ENCODE results near the gene RAB5IF. TPM values are rescaled to one million over a fixed set of nuclear protein-coding genes. Genes with fewer than 3 reads are reported as not detected.
"Not testable (repeated sequence)": the region's sequence is repeated elsewhere in the genome, so short reads cannot be mapped to it uniquely, and the experiment has no call there.

Gene RAB5IF
- total and polyA plus RNA-seq, 4 experiments from 2014 or later = 63.4 to 212 (median 115) TPM

DNA sequence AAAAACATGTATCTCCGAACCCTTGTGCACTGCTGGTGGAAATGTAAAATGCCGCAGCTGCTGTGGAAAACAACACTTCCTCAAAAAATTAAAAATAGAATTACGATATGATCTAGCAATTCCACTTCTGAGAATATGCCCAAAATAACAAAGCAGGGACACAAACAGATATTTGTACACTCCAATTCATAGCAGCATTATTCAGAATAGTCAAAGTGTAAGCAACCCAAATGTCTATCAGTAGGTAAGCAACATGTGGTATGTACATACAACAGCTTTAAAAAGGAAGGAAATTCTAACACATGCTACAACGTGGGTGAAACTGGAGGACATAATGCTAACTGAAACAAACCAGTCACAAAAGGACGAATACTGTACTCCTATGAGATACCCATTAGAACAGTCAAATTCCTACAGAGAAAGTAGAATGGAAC, 5.7 kb upstream of the RAB5IF start:
- no peaks in the 10 kb centered on the region for H3K27me3 ChIP-seq (ENCODE audit: insufficient read depth, low read length)
- Mint-ChIP-seq H3K4me3 (no peak overlapping the region), H3K9me3 (no peaks in the 10 kb centered on the region), H3K27ac (peak overlapping the region in 2 of 7 donors; percentile 24 to 48), H3K27me3 (no peaks in the 10 kb centered on the region), H3K4me1 (peaks cover 17 to 26% (median 21%) of the 10 kb centered on the region in 4 donors), H3K36me3 (no peaks in the 10 kb centered on the region)
- peaks cover 22% of the 10 kb centered on the region for H3K4me1 ChIP-seq (ENCODE audit: insufficient read depth, low read length)
- no peak for DNase-seq
- no peak overlapping the region for H3K4me3 ChIP-seq (ENCODE audit: low read length in 2 of 2)
- H3K27ac ChIP-seq (ENCODE audit: low read depth, low read length) = no peak overlapping the region
- no peaks in the 10 kb centered on the region for H3K36me3 ChIP-seq (ENCODE audit: insufficient read depth, low read length)
- no peaks in the 10 kb centered on the region for H3K9me3 ChIP-seq (ENCODE audit: control insufficient read depth in 1 of 2, low read length in 2 of 2)
- CTCF ChIA-PET (ENCODE audit: partially characterized antibody) = no interaction called here
- intact Hi-C loops (cut with micrococcal nuclease) = no loop called here
- POLR2A ChIA-PET (ENCODE audit: partially characterized antibody) = interaction anchor here (1.2 kb wide), 1 partner anchor 10 kb away, joined by 3 read pairs; no protein-coding TSS in a partner anchor

DNA sequence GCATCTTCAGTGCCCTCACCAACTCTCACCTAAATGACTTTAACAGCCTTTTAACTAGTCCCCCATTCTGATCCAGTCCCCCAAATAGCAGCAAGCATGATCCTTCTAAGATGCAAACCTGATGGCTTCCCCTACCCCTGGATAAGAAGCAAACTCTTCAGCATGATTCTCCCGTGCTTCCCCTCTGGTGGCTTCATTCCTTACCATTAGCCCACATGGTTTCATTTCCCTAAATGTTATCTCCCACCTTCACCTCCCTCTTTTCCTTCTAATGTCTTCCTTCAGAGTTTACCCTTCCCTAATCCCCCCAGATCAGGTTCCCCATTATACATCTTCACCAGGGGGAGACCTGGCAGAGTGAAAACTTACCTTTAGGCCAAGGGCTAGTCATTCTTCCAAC, 4.0 kb upstream of the RAB5IF start:
- Mint-ChIP-seq H3K27me3 (peaks cover 1 to 2% of the 10 kb centered on the region in 2 donors), H3K4me1 (peaks cover 15 to 28% (median 20%) of the 10 kb centered on the region in 4 donors), H3K4me3 (no peak overlapping the region), H3K27ac (peak overlapping the region in 4 of 7 donors; percentile 2 to 69 (median 58)), H3K36me3 (peaks cover 0 to 11% of the 10 kb centered on the region in 2 donors), H3K9me3 (peaks cover 0 to 2% (median 0%) of the 10 kb centered on the region in 8 donors)
- no peaks in the 10 kb centered on the region for H3K36me3 ChIP-seq (ENCODE audit: insufficient read depth, low read length)
- ChIA-PET CTCF (ENCODE audit: partially characterized antibody) (interaction anchor here (0.9 to 1.7 kb wide), 2 partner anchors 10 to 11 kb away, joined by 3 to 4 read pairs; no protein-coding TSS in a partner anchor), POLR2A (ENCODE audit: partially characterized antibody) (interaction anchor here (1.1 to 9.5 kb wide), 2 partner anchors 23 to 28 kb away, joined by 3 to 153 read pairs; partner anchors contain the start of gene TGIF2)
- no peak overlapping the region for H3K27ac ChIP-seq (ENCODE audit: low read depth, low read length)
- intact Hi-C loops (cut with micrococcal nuclease) = no loop called here
- no peak for DNase-seq
- no peaks in the 10 kb centered on the region for H3K27me3 ChIP-seq (ENCODE audit: insufficient read depth, low read length)
- H3K9me3 ChIP-seq (ENCODE audit: control insufficient read depth in 1 of 2, low read length in 2 of 2) = no peaks in the 10 kb centered on the region
- no peak overlapping the region for H3K4me3 ChIP-seq (ENCODE audit: low read length in 2 of 2)
- H3K4me1 ChIP-seq (ENCODE audit: insufficient read depth, low read length) = peaks cover 15% of the 10 kb centered on the region

DNA sequence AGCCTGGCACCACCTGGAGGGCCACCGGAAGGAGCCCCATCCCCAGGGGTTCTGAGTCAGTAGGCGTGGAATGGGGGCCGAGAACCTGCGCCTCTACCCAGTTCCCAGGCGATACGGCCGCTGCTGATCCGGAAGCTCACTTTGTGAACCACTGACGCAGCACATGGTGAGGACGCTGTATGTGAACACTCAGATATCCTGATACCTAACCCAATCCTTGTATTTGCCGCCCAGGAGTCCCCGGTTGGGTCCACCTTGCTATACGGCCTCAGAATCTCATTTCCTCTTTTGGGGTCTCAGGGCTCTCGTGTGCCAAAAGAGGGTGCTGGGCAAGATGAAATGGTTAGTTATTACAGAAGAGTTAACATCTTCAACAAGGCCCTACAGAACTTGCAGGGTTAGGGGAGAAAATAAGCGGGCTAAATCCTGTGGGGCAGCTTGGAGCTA, 604 bp upstream of the RAB5IF start:
- ChIA-PET CTCF (ENCODE audit: partially characterized antibody) (interaction anchor here (0.5 to 5.1 kb wide), 15 partner anchors 9 to 150 kb away, joined by 3 to 70 read pairs (median 7); partner anchors contain the start of genes SLA2 and TGIF2), POLR2A (ENCODE audit: partially characterized antibody) (interaction anchor here (0.6 to 12.7 kb wide), 20 partner anchors 12 to 553 kb away, joined by 3 to 153 read pairs (median 8); partner anchors contain the start of genes DSN1, NDRG3, SLA2 and TGIF2)
- peak overlapping the region; percentile 19 to 62 for H3K4me3 ChIP-seq (ENCODE audit: low read length in 2 of 2)
- Mint-ChIP-seq H3K4me3 (peak overlapping the region; percentile 83 to 97 (median 94)), H3K27me3 (peaks cover 1 to 2% of the 10 kb centered on the region in 2 donors), H3K4me1 (peaks cover 17 to 43% (median 28%) of the 10 kb centered on the region in 4 donors), H3K9me3 (peaks cover 0 to 2% (median 0%) of the 10 kb centered on the region in 8 donors), H3K36me3 (peaks cover 0 to 35% of the 10 kb centered on the region in 2 donors), H3K27ac (peak overlapping the region; percentile 97 to 99 (median 98))
- H3K27me3 ChIP-seq (ENCODE audit: insufficient read depth, low read length) = no peaks in the 10 kb centered on the region
- H3K9me3 ChIP-seq (ENCODE audit: control insufficient read depth in 1 of 2, low read length in 2 of 2) = no peaks in the 10 kb centered on the region
- peak overlapping the region; percentile 98 for H3K27ac ChIP-seq (ENCODE audit: low read depth, low read length)
- H3K4me1 ChIP-seq (ENCODE audit: insufficient read depth, low read length) = peaks cover 30% of the 10 kb centered on the region
- peaks cover 20% of the 10 kb centered on the region for H3K36me3 ChIP-seq (ENCODE audit: insufficient read depth, low read length)
- peak in 1 of 5 donors; percentile 76 for DNase-seq
- intact Hi-C loops (cut with micrococcal nuclease) = loop anchor here (1.0 to 2.0 kb wide), 7 partner anchors 10 to 144 kb away; partner anchors contain the start of genes NDRG3 and TGIF2

DNA sequence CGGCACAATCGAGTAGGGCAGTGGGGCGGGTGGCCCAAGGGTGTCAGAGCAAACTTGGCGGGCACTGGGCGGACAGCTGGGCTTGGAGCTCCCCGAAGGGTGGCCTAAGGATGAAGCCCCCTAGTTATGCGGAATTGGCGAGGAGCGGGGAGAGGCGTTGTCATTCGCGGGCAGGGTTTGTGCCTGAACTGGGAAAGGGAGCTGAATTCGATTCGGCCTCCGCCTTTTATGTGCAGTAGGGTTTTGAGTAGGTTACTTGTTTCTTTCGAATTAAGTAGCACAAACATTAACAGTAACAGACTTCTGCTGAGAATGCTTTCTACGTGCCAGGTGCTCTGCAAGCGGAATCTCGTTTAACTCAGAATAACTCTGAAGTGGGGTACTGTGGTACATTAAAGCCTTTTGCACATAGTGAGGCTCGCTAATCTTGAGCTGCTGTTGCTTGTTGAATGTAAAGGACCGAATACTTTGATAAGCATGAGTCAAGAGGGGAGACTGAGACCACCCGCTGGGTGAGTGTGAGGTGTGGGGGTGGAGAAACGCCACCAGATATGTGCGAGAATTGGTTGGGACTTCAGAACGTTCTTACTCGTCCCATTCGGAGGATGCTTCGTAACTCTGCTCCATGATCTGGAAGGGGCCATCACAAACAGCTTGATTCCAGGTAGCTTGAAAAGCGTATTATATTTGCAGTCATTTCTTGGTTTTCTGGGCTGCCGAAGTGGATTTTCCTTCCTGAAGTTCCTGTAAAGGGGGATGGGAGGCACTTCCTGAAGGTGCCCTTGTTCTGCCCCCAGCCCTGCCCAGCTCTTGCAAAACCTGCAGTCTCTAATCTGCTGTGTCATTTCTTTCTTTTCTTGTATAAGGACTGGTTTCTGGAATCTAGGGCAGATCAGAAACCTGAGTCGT, 833 bp downstream of the RAB5IF start:
- peak overlapping the region; percentile 93 to 99 (median 98) for H3K27ac Mint-ChIP-seq
- POLR2A ChIA-PET (ENCODE audit: partially characterized antibody) = interaction anchor here (0.7 to 12.7 kb wide), 23 partner anchors 8 to 573 kb away, joined by 3 to 153 read pairs (median 7); partner anchors contain the start of genes DSN1, MROH8, NDRG3 and RPN2
- peaks cover 24% of the 10 kb centered on the region for H3K36me3 ChIP-seq (ENCODE audit: insufficient read depth, low read length)
- H3K27me3 Mint-ChIP-seq = peaks cover 1 to 2% of the 10 kb centered on the region in 2 donors
- H3K4me1 ChIP-seq (ENCODE audit: insufficient read depth, low read length) = peaks cover 30% of the 10 kb centered on the region
- intact Hi-C loops (cut with micrococcal nuclease) = loop anchor here (1.0 kb wide), 1 partner anchor 23 kb away; no protein-coding TSS in a partner anchor
- CTCF ChIA-PET (ENCODE audit: partially characterized antibody) = interaction anchor here (0.6 to 5.1 kb wide), 18 partner anchors 10 to 202 kb away, joined by 3 to 70 read pairs (median 4); partner anchors contain the start of genes DSN1, SLA2 and TGIF2
- no peaks in the 10 kb centered on the region for H3K27me3 ChIP-seq (ENCODE audit: insufficient read depth, low read length)
- peaks cover 0 to 2% (median 0%) of the 10 kb centered on the region in 8 donors for H3K9me3 Mint-ChIP-seq
- peaks cover 3 to 48% of the 10 kb centered on the region in 2 donors for H3K36me3 Mint-ChIP-seq
- peak overlapping the region; percentile 91 to 98 (median 97) for H3K4me3 Mint-ChIP-seq
- DNase-seq = no peak
- H3K4me3 ChIP-seq (ENCODE audit: low read length in 2 of 2) = peak overlapping the region; percentile 62 to 81
- H3K27ac ChIP-seq (ENCODE audit: low read depth, low read length) = peak overlapping the region; percentile 98
- H3K4me1 Mint-ChIP-seq = peaks cover 14 to 42% (median 25%) of the 10 kb centered on the region in 4 donors
- H3K9me3 ChIP-seq (ENCODE audit: control insufficient read depth in 1 of 2, low read length in 2 of 2) = no peaks in the 10 kb centered on the region

DNA sequence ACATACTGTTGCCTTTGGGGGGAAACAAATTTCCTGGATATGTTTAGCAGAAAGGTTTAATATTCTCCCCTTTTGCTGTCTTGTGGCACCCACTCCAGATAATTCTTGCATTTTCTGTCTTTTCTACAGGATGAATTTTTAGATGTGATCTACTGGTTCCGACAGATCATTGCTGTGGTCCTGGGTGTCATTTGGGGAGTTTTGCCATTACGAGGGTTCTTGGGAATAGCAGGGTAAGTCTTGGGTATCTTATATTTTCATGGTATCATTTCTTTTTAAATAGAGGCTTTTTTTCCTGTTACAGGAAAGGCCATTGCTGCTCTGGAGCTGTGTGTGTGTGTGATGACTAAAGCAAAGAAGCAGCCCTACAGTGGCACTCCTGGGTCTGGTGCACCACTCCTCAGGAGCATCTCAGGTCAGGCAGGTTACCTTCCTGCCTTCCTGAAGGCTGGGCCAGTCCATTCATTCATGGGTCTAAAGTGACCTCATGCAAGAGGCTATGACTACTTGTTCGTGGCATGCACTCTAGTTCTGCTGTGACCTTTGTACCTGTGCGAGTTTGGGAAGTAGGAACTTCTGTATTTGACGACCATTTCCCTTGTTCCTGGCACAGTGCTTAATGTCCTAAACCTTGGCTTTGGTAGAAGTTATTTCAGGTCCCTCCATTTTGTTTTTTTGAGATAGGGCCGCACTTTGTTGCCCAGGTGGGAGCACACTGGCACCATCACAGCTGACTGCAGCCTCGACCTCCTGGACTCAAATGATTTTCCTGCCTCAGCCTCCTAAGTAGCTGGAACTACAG, 2.2 kb downstream of the RAB5IF start:
- CTCF ChIA-PET (ENCODE audit: partially characterized antibody) = interaction anchor here (0.9 to 7.5 kb wide), 4 partner anchors 12 to 147 kb away, joined by 3 to 83 read pairs (median 50); partner anchors contain the start of gene SLA2
- Mint-ChIP-seq H3K27me3 (peaks cover 1 to 2% of the 10 kb centered on the region in 2 donors), H3K27ac (peak overlapping the region; percentile 82 to 99 (median 98)), H3K4me1 (peaks cover 15 to 40% (median 28%) of the 10 kb centered on the region in 4 donors), H3K4me3 (peak overlapping the region; percentile 64 to 98 (median 97)), H3K9me3 (peaks cover 0 to 2% (median 0%) of the 10 kb centered on the region in 8 donors), H3K36me3 (peaks cover 12 to 62% of the 10 kb centered on the region in 2 donors)
- no peak overlapping the region for H3K4me3 ChIP-seq (ENCODE audit: low read length in 2 of 2)
- peaks cover 34% of the 10 kb centered on the region for H3K4me1 ChIP-seq (ENCODE audit: insufficient read depth, low read length)
- no peaks in the 10 kb centered on the region for H3K27me3 ChIP-seq (ENCODE audit: insufficient read depth, low read length)
- intact Hi-C loops (cut with micrococcal nuclease) = no loop called here
- POLR2A ChIA-PET (ENCODE audit: partially characterized antibody) = interaction anchor here (0.9 to 12.7 kb wide), 6 partner anchors 13 to 36 kb away, joined by 3 to 153 read pairs (median 68); partner anchors contain the start of genes SLA2 and TGIF2
- H3K27ac ChIP-seq (ENCODE audit: low read depth, low read length) = peak overlapping the region; percentile 29
- H3K9me3 ChIP-seq (ENCODE audit: control insufficient read depth in 1 of 2, low read length in 2 of 2) = no peaks in the 10 kb centered on the region
- peaks cover 37% of the 10 kb centered on the region for H3K36me3 ChIP-seq (ENCODE audit: insufficient read depth, low read length)
- no peak for DNase-seq

DNA sequence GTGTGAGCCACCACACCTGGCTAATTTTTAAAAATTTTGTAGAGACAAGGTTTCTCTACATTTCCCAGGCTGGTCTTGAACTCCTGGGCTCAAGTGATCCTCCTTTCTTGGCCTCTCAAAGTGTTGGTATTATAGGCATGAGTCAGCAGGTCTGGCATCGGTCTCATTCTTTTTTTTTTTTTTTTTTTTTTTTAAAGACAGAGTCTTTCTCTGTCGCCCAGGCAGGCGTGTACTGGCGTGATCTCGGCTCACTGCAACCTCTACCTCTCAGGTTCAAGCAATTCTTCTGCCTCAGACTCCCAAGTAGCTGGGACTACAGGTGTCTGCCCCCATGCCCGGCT, 2.8 kb downstream of the RAB5IF start:
- H3K36me3 Mint-ChIP-seq = peaks cover 18 to 67% of the 10 kb centered on the region in 2 donors
- CTCF ChIA-PET (ENCODE audit: partially characterized antibody) = interaction anchor here (0.9 to 7.5 kb wide), 2 partner anchors 37 to 147 kb away, joined by 3 to 83 read pairs; partner anchors contain the start of gene SLA2
- H3K4me3 Mint-ChIP-seq = not testable (repeated sequence)

More for the DNA sequence above, 2.8 kb downstream of the RAB5IF start:
- Histone ChIP-seq H3K36me3 (ENCODE audit: insufficient read depth, low read length) (peaks cover 43% of the 10 kb centered on the region), H3K27ac (ENCODE audit: low read depth, low read length) (peak overlapping the region; percentile 29), H3K4me1 (ENCODE audit: insufficient read depth, low read length) (peaks cover 40% of the 10 kb centered on the region)
- H3K4me3 ChIP-seq (ENCODE audit: low read length in 2 of 2); H3K27me3 ChIP-seq (ENCODE audit: insufficient read depth, low read length); DNase-seq; H3K27me3 Mint-ChIP-seq; H3K9me3 Mint-ChIP-seq; H3K9me3 ChIP-seq (ENCODE audit: control insufficient read depth in 1 of 2, low read length in 2 of 2); intact Hi-C loops (cut with micrococcal nuclease): not testable (repeated sequence)
- H3K27ac Mint-ChIP-seq = peak overlapping the region in 5 of 7 donors; percentile 29 to 99 (median 98)
- POLR2A ChIA-PET (ENCODE audit: partially characterized antibody) = interaction anchor here (0.8 to 12.7 kb wide), 6 partner anchors 12 to 36 kb away, joined by 3 to 153 read pairs (median 4); partner anchors contain the start of genes SLA2 and TGIF2
- H3K4me1 Mint-ChIP-seq = peaks cover 18 to 46% (median 32%) of the 10 kb centered on the region in 4 donors

All from CD4-positive, alpha-beta memory T cell (primary cell).